Fibroblast of skin of back (primary cell): ENCODE results near the gene TXNRD2.
A peak's percentile ranks its signal among the peaks of the same experiment; 100 is the strongest.
"Not testable (repeated sequence)": the region's sequence is repeated elsewhere in the genome, so short reads cannot be mapped to it uniquely, and the experiment has no call there.

Source experiments
- DNase-seq: peaks from one replicate; pipeline ENCODE4 v3.0.0-alpha.2; 2013

Gene TXNRD2

GRCh38 chr22:19887256-19887985 lies 54.2 kb downstream of the TXNRD2 start:
- DNase-seq, result no peak

- DNase-seq, result peak; percentile 70
Observed at GRCh38 chr22:19886605-19887255, 54.9 kb downstream of the TXNRD2 start.

GRCh38 chr22:19885841-19886592 lies 55.6 kb downstream of the TXNRD2 start:
- DNase-seq, result no peak

GRCh38 chr22:19884954-19885751 lies 56.5 kb downstream of the TXNRD2 start:
- peak; percentile 36 for DNase-seq

- DNase-seq, result no peak
Observed at GRCh38 chr22:19884161-19884953, 57.3 kb downstream of the TXNRD2 start.

GRCh38 chr22:19883446-19883845 lies 58.2 kb downstream of the TXNRD2 start:
- not testable (repeated sequence) for DNase-seq

- DNase-seq, result no peak
Observed at GRCh38 chr22:19882446-19883381, 58.9 kb downstream of the TXNRD2 start.

- DNase-seq, result peak; percentile 99
Observed at GRCh38 chr22:19880786-19881569, 60.6 kb downstream of the TXNRD2 start.

GRCh38 chr22:19879992-19880785 lies 61.4 kb downstream of the TXNRD2 start:
- no peak for DNase-seq

GRCh38 chr22:19879643-19879991 lies 62.0 kb downstream of the TXNRD2 start:
- DNase-seq, result no peak

- no peak for DNase-seq
Observed at GRCh38 chr22:19879246-19879570, 62.4 kb downstream of the TXNRD2 start.

- peak; percentile 47 for DNase-seq
Observed at GRCh38 chr22:19878461-19879245, 63.0 kb downstream of the TXNRD2 start.

GRCh38 chr22:19877626-19878339 lies 63.8 kb downstream of the TXNRD2 start:
- DNase-seq, result peak; percentile 76

GRCh38 chr22:19876941-19877625 lies 64.5 kb downstream of the TXNRD2 start:
- DNase-seq, result no peak

GRCh38 chr22:19876314-19876940 lies 65.2 kb downstream of the TXNRD2 start:
- no peak for DNase-seq

GRCh38 chr22:19875531-19876313 lies 65.9 kb downstream of the TXNRD2 start:
- peak; percentile 45 for DNase-seq
